HG03159 (cell line): ENCODE measurements around the gene PKN1.
"Not testable (repeated sequence)": the region's sequence is repeated elsewhere in the genome, so short reads cannot be mapped to it uniquely, and the experiment has no call there.

Experiments
- ATAC-seq: cut with Tn5 transposase; IDR thresholded peaks from one replicate; pipeline ENCODE4 v1.9.1; 2021; ENCODE audit warnings: mild to moderate bottlenecking, moderate library complexity; ENCODE audit not compliant: unreplicated experiment

The PKN1 gene

GRCh38 chr19:14428882-14429416 is 4.2 kb upstream of the PKN1 start:
- ATAC-seq: no peak

DNA sequence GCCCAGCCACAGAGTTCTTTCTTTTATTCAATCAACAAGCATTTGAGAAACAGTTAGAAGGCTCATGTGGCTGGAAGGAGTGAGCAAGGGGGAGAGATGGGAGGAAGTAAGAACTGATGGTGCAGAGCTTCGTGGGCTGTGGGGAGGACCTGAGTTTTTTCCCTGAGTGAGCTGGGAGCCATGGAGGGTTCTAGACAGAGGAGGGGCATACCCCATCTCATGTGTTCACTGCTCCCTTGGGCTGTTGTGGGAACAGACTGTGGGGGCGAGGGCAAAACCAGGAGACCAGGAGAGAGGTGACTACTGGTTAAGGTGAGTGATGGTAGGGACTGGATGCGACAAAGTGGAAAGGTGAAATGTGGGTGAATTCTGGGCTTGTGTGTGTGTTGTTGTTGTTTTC is 2.4 kb upstream of the PKN1 start:
- ATAC-seq: no peak

- no peak for ATAC-seq
Observed at GRCh38 chr19:14433554-14434501, 722 bp downstream of the PKN1 start.

DNA sequence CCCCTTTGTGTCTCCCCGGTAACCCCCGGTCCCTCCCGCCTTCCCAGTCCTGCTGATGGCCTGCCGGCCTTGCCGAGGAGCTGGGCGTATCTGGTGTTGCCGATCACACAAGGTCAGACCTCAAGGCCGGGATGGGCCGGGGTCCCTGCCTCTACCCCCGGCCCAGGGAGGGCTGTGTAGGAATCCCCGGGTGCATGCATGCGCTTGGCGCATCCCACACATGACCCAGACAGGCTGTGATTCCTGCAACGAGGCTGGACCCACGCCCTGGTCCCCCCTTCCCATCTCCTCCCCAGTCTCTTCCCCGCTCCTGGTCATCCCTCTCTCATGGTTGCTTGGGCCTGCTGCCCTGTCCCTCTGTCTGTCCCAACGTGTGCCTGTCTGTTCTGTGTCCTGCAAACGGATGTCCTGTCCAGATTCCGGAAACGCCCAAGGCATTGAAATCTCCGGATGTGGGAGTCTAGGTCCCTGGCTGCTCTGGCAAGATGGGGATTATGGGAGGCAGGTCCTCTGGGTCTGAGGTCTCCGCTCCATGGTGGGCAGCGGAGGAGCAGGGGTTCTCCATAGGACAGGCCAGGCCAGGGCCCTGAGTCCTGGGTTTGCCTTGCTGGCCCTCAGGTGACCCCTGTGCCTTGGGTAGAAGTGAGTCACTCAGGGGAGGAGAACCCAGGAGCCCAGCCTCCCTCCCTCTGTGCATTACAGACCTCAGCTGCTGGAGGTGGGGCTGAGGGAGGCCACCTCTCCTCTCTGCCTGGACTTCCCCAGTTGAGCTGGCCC is 1.6 kb downstream of the PKN1 start:
- no peak for ATAC-seq

- ATAC-seq: no peak
Observed at GRCh38 chr19:14435320-14436050, 2.4 kb downstream of the PKN1 start.

- ATAC-seq: no peak
Observed at GRCh38 chr19:14437578-14438140, 4.6 kb downstream of the PKN1 start.

- no peak for ATAC-seq
Observed at GRCh38 chr19:14439014-14439413, 5.9 kb downstream of the PKN1 start.

DNA sequence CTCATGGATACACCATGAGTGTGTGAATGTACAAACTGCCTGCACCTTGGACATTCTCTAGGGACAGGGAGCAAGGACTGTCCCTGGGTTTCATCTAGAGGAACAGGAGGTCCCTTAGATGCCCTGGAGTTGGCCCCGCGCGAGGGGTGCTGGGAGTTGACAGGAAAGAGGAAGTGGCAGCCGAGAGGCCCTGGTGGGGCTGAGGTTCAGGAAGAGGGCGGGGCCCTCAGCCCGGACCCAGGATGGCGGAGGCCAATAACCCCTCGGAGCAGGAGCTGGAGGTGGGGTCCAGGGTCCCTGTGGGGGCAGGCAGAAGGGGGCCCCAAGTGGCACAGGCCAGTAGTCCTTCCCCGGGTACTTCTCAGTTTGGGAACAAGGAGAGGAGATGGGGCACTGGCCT is 6.9 kb downstream of the PKN1 start:
- peak; percentile 84 for ATAC-seq

- ATAC-seq: no peak
Observed at GRCh38 chr19:14441041-14441938, 8.2 kb downstream of the PKN1 start.

DNA sequence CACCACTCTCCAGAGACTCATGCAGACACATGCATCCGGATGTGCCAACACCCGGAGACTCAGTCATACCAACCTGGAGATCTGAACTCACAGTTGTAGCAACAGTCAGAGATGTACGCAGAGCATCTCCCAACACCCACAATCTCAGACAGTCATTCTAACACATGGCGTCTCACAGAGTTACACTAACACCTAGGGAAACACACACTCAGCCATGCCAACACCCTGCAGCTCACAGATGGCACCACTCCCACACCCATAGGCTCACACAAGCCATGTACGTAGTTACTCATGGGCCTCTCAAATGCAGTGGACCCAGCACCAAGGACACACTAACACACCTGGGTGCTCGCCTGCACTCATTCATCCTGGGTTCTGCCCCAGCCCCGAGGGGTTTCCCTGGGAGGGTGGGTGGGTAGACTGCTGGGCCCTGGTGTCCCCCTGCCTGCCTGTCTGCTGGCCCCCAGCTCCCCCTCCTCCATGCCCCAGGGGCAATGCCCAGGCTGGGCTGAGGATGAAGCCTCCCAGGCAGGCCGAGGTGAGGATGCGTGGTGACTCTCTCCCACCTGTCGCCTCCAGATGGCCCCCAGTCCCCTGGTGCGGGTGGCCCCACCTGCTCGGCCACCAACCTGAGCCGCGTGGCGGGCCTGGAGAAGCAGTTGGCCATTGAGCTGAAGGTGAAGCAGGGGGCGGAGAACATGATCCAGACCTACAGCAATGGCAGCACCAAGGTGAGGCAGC is 10.0 kb downstream of the PKN1 start:
- ATAC-seq: no peak

- no peak for ATAC-seq
Observed at GRCh38 chr19:14443632-14444216, 10.6 kb downstream of the PKN1 start.

DNA sequence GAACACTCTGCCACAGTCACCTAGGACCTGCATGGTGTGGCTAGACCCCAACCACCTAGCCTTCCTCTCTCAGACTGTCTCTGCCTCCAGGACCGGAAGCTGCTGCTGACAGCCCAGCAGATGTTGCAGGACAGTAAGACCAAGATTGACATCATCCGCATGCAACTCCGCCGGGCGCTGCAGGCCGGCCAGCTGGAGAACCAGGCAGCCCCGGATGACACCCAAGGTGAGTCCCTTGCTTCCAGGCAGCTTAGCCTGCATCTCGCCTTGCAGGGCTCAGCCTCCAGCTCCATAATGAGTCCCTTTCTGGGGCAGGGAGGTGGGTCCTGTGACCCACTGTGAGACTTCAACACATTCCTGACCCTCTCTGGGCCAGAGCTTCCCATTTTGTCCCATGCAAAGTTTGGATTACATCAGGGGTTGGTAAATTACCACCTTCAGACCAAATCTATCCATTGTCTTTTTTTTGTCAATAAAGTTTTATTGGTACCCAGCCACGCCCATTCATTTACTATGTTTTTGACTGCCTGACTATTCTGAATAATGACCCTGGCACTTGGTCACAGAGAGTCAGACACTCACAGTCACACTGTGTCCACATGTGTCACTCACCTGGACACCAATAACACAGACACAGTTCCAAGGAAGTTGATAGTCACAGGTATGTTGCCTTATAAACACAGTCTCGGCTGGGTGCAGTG is 13.4 kb downstream of the PKN1 start:
- no peak for ATAC-seq

- no peak for ATAC-seq
Observed at GRCh38 chr19:14449321-14449720, 16.2 kb downstream of the PKN1 start.

GRCh38 chr19:14450168-14450874 is 17.2 kb downstream of the PKN1 start:
- ATAC-seq: no peak

DNA sequence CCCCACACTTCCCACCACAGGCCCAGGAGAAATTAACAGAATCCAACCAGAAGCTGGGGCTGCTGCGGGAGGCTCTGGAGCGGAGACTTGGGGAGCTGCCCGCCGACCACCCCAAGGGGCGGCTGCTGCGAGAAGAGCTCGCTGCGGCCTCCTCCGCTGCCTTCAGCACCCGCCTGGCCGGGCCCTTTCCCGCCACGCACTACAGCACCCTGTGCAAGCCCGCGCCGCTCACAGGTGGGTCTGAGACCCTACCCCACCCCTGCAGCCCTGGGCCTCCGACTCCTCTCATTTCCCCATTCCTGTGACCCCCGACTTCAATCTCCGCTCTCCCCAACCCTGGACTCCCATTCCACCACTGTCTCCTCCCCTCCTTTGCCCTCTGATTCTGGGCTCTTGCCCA is 17.8 kb downstream of the PKN1 start:
- no peak for ATAC-seq

- ATAC-seq: not testable (repeated sequence)
Observed at GRCh38 chr19:14452303-14452702, 19.2 kb downstream of the PKN1 start.

DNA sequence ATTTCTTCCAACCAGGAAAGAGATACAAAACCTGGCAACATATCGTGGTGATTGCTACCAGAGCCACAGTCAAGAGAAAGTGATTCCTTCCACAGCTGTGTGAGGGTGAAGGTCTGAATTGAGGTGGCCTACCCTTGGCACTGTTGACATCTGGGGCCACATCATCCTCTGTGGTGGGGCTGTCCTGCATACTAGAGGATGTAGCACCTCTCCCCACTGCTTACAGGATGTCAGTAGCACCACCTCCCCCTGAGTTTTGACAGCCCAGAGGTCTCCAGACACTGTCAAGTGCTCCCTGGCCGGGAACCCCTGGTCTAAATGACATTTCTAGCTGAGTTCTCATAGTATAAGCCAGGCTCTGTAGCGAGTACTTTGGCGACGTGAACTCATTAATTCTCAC is 26.6 kb downstream of the PKN1 start:
- ATAC-seq: no peak
